Stimulated activated CD4-positive, alpha-beta T cell treated with anti-CD3 and anti-CD28 coated beads, Interleukin-2, amount 100 ng/mL, for 4 hours (primary cell): ENCODE measurements around the gene CENPK.
A peak's percentile ranks its signal among the peaks of the same experiment; 100 is the strongest.
"Not testable (repeated sequence)": the region's sequence is repeated elsewhere in the genome, so short reads cannot be mapped to it uniquely, and the experiment has no call there.

Experiments
- DNase-seq: peaks from one replicate; pipeline ENCODE4 v3.0.0-alpha.2; 2020; ENCODE audit warnings: low read depth

The CENPK gene

DNA sequence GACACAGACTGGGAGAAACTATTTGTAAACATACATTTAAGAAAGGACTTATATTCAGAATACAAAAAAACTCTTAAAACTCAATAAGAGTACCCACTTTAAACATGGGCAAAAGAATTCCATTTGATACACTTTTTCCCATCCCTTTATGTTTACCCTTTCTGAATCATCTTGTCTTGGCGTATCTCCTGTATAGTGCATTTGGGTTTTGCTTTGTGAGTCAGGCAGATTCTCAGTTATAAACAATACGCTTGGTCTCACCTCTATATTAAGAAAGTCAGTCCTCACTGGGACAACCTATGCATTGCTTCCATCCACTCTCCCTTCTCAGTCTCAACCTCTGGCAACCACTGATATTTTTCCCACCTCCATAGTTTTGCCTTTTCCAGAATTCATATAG is 54.0 kb downstream of the CENPK start:
- DNase-seq, result no peak

DNA sequence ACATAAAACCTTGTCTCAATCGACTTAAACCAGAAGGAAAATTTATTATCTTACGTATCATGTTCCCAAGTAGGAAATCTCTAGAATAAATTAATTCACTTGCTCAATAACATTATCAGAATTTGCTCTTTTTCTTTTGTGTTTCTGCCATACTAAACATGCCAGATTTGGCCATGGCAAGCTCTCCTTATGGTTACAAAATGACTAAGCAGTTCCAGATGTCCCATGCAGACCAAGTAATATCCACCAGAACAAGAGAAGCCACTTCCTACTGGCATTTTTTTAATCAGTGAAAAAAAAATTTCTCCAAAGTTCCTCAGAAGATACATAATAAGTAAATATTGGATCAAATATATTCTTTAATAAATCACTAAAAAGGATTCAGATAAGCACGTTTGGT is 56.0 kb downstream of the CENPK start:
- no peak for DNase-seq

DNA sequence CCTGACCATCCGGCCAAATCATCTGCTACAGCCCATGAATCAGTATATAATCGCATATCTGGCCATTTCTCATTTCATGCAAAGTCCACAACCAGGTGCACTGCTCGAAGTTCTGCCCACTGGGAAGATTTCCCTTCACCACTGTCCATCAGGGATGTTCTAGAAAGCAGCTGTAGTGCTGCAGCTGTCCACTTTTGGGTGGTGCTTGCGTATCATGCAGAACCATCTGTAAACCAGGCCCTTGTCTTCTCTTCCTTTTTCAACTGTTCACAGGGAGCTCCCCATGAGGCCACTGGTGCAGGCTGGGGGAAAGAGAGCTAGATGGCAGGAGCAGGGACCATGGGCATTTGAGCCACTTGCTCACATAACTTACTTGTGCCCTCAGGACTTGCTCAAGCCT is 73.8 kb downstream of the CENPK start:
- DNase-seq, result no peak

DNA sequence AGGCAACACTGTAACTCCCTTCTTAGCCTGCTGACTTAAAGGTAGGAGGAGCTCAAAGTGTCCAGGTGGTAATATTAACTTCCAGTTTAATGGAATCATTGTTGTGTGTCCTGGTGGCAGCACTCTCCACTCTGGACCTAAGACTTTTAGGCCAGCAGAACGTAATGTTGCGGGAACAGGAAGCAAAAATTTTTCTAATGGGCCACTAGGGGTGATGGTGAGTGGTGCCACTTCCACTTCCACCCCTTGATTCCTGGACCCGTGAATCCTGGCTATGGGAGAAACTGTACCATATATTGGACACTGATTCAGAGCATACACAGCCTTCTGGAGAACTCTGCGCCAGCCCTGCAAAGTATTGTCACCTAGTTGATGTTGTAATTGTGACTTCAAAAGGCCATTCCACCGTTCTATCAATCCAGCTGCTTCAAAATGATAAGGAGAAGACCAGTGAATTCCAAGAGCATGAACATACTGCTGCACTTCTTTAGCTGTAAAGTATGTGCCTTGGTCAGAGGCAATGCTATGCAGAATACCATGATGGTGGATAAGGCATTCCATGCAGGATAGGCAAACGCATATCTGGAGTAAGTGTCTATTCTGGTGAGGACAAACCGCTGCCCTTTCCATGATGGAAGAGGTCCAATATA is 74.8 kb downstream of the CENPK start:
- DNase-seq, result not testable (repeated sequence)

GRCh38 chr5:65486803-65487202 is 76.2 kb downstream of the CENPK start:
- DNase-seq, result not testable (repeated sequence)

GRCh38 chr5:65485405-65485804 is 77.6 kb downstream of the CENPK start:
- no peak for DNase-seq

GRCh38 chr5:65483546-65484346 is 79.2 kb downstream of the CENPK start:
- DNase-seq, result no peak

DNA sequence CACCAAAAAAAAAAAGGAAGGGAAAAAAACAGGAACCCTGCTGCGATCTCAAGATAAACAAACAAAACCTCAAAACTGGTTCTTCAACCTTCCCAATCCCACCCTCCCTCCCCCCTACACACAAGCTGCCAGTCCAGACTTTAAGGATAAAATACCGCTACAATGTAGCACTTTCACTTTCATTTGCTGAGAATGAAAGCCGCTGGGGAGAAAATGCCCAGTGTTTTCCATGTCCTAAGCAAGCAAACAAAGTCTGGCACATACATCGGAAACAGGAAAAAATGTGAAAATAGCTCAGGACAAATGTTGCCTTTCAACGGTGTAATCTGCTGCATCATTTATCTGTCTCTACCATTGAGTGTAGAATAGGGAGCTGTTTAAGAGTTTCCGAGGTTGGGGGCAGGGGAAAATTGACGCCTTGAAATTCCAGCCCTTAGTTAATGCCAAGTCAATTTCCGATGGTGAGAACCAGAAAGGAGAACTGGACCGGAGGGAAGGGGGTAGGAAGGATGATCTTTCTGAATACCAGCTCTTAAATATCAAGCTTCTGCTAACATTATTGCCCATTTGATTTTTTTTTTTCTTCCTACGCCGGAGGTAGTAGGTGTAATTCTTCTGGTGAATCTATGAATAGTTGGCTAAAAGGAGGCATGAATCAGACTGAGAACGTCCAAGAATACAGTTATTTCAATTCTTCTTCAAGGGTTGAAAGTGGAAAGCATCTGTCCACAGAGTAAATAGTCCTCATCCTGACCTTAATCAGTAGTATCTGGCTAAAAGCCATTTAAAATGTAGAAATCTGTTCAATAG is 80.0 kb downstream of the CENPK start:
- no peak for DNase-seq

- no peak for DNase-seq
These were observed 80.7 kb downstream of the CENPK start for GRCh38 chr5:65482296-65482735.

- DNase-seq, result peak; percentile 73
These were observed 81.2 kb downstream of the CENPK start, which contains the start of gene ADAMTS6 for GRCh38 chr5:65481635-65482295. ADAMTS6 (minus strand) TSS chr5:65481920; CDS start chr5:65473673, 8,247 bp downstream.

GRCh38 chr5:65481171-65481581 is 81.8 kb downstream of the CENPK start:
- no peak for DNase-seq

DNA sequence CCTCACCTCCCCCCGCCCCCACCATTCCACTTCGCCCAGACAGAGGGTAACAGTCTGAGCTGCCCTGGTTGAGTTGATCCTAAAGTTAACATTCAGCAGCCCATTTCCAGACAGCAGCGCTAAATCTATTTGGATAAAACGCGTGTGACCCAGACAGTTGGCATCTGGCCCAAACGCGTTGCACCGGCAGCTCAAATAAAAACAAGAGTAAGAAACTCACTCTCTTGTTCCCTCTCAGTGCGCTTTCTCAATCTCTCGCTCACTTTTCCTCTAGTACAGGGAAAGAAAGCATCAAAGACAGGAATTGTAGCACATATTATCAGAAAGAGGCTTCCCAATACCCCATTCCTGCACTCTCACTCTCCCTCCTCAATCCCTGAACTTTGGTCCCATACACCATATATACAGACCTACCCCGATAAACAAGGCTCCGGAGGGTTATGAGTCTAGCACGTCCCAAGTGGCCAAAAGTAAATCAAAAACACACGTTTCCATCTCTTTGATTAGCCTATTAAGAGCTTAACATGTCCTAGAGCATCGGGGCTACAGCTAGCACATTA is 82.6 kb downstream of the CENPK start:
- no peak for DNase-seq

GRCh38 chr5:65479527-65479926 is 83.4 kb downstream of the CENPK start:
- DNase-seq, result no peak

DNA sequence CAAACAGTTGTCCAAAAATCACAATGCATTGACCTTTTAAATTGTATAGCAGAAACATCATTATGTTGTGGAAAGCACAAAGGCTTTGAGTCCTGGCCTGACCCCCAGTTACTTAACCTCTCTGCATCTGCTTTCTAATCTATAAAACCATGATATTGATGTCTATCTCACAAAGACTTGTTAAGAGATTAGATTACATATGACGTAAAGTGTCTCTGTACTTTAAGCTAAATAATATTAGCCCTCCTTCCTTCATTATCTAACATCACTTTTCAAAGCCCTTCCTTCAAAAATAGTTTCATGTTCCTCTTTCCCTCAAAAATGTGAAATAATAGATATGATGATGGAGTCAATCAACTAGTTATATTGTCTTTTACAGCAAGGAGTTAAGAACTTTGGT is 84.6 kb downstream of the CENPK start:
- DNase-seq, result no peak

DNA sequence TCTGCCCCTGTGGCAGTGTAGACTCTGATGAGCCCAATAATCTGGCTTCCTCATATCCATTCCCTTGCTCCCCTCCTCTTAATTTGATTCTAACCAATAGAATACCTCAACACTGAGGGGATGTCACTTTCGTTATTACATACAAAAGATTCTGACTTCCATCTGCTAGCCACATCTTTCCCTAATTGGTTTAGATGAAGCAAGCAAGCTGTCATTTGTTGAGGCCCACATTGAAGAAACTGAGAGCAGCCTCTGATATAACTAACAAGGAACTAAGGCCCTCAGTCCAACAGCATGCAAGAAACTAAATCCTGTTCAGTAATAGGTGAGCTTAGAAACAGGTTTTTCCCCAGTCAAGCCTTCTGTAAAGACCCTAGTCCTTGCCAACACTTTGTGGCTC is 87.1 kb downstream of the CENPK start:
- no peak for DNase-seq

DNA sequence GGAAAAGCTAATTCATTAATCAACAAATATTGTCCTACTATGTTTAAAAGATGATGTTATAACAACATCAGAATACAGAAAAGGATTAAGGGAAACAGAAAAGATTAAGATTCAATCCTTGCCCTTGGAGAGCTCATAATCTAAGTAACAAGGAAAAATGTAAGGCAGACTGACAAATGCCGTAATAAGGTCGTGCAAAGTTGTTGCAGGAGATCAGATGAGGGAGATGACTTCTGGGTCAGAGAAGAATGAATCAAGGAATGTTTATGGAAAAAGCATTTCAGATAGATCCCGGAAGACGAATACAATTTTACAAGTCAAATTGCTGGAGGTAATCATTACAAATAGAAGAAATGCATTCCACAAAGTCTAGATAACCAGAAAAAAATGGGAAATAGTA is 87.6 kb downstream of the CENPK start:
- no peak for DNase-seq

DNA sequence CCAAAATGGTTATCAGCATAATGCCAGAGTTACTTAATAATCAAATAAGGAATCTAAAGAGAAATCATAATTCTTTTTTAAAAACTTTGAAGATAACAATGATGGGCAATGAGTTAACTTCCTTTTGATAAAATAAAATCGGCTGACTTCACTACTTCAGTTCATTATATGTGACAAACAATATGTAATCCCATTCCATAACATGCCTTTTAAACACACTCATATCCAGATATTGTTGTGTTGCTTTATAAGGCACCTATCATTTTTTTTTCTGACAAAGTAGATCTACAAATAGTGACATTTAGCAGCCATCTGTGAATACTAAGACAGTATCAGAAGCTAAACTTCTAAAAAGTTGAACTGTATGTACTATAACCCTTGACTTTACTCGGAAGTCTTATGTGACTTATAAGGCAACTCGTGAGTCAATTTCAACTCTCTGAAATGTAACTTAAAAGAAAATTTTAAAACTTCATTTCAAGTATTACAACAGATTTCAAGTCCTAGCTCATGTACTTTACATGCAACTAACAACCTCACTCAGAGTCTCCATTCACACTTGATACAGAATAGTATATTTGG is 88.7 kb downstream of the CENPK start:
- DNase-seq, result no peak

DNA sequence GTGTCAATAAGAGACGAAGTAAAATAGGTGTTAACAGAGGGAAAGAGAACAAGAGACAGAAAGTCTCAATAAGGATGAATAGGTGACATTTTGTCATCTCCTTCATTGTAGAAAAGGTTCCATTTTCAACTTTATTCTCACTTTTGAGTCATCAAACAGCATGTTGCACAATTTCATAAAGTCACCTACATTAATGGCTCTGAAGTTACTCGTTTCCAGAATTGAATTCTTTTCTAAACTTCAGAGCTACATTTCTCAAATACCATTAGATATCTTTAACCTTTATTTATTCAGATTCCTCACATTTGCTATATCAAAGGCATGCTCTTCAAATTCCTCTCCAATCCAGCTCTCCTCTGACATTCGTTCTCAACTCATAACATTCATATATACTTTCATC is 94.3 kb downstream of the CENPK start:
- DNase-seq, result no peak
